PC-3 (cell line): ENCODE measurements around the gene DDX10.

Experiments used
- CTCF ChIP-seq: fragments of 300-600 bp; sonication (generic); conservative IDR thresholded peaks from 2 replicates; pipeline ENCODE4 v1.5.1; 2017; ENCODE audit warnings: antibody characterized with exemption, low read depth, mild to moderate bottlenecking, low read length
- EZH2 ChIP-seq: fragments of 300-600 bp; sonication (generic); IDR thresholded peaks from one replicate; pipeline ENCODE4 v1.6.1; 2017; ENCODE audit warnings: antibody characterized with exemption, mild to moderate bottlenecking, low read length; ENCODE audit not compliant: unreplicated experiment

- TF ChIP-seq CTCF (no peak), EZH2 (no peak)
Observed at GRCh38 chr11:108933630-108934029, 268.8 kb downstream of the DDX10 start.
